Skeletal muscle tissue (tissue), 4 donors: ENCODE results near the gene TBX10. TPM values are rescaled to one million over a fixed set of nuclear protein-coding genes. Genes with fewer than 3 reads are reported as not detected.

Experiments used
- H3K27ac ChIP-seq: one replicate; pipeline ENCODE4 v1.7.0; 2013; ENCODE audit warnings: mild to moderate bottlenecking, low read depth, low read length, inconsistent platforms
- H3K27me3 ChIP-seq, 3 donors: one replicate each; pipeline ENCODE4 v1.7.0; 2013; ENCODE audit warnings: low read length in 3 of 3; ENCODE audit not compliant: control insufficient read depth in 3 of 3, insufficient read depth in 3 of 3
- H3K36me3 ChIP-seq, 3 donors: one replicate each; pipeline ENCODE4 v1.7.0; 2013; ENCODE audit warnings: low read length in 3 of 3; ENCODE audit not compliant: control insufficient read depth in 3 of 3, insufficient read depth in 3 of 3
- H3K4me1 ChIP-seq, 3 donors: one replicate each; pipeline ENCODE4 v1.7.0; 2013; ENCODE audit warnings: low read length in 3 of 3, mild to moderate bottlenecking in 3 of 3; ENCODE audit not compliant: control insufficient read depth in 3 of 3, insufficient read depth in 3 of 3
- H3K4me3 ChIP-seq, 3 donors: one replicate each; pipeline ENCODE4 v1.7.0; 2013; ENCODE audit warnings: low read length in 3 of 3
- H3K9ac ChIP-seq, 3 donors: one replicate each; pipeline ENCODE4 v1.7.0; 2013; ENCODE audit warnings: low read length in 3 of 3, mild to moderate bottlenecking in 3 of 3, moderate library complexity in 2 of 3, low read depth in 1 of 3
- H3K9me3 ChIP-seq, 3 donors: one replicate each; pipeline ENCODE4 v1.7.0; 2013; ENCODE audit warnings: low read length in 3 of 3; ENCODE audit not compliant: control insufficient read depth in 3 of 3
- total RNA-seq: library from RNA; depleted of rRNA; stranded (reverse); fragments of >200 nt; gene quantifications from one replicate; pipeline ENCODE4 v1.2.3, GENCODE V29; 2014
- donor health status: Osteomylitis.

TBX10 gene
- total RNA-seq, 1 donor from 2014 or later: not detected

GRCh38 chr11:67615728-67616430, 23.7 kb downstream of the TBX10 start:
- H3K27ac ChIP-seq: no peak overlapping the region
- peak overlapping the region in 1 of 3 donors; percentile 16 for H3K9ac ChIP-seq

GRCh38 chr11:67614730-67615714, 24.5 kb downstream of the TBX10 start:
- Histone ChIP-seq H3K27ac (no peak overlapping the region), H3K36me3 (peaks cover 25 to 35% (median 26%) of the 10 kb centered on the region in 3 donors), H3K27me3 (peaks cover 11 to 21% (median 19%) of the 10 kb centered on the region in 3 donors), H3K4me3 (no peak overlapping the region), H3K4me1 (peaks cover 7 to 28% (median 10%) of the 10 kb centered on the region in 3 donors), H3K9ac (peak overlapping the region in 1 of 3 donors; percentile 64), H3K9me3 (no peaks in the 10 kb centered on the region)

More at GRCh38 chr11:67615728-67616430, 23.7 kb downstream of the TBX10 start:
- Histone ChIP-seq H3K9me3 (no peaks in the 10 kb centered on the region), H3K4me3 (peak overlapping the region in 1 of 3 donors; percentile 13), H3K4me1 (peaks cover 7 to 28% (median 10%) of the 10 kb centered on the region in 3 donors), H3K27me3 (peaks cover 11 to 21% (median 19%) of the 10 kb centered on the region in 3 donors), H3K36me3 (peaks cover 18 to 26% (median 19%) of the 10 kb centered on the region in 3 donors)

- H3K4me3 ChIP-seq: peak overlapping the region; percentile 40 to 63 (median 61)
- peaks cover 31 to 43% (median 32%) of the 10 kb centered on the region in 3 donors for H3K36me3 ChIP-seq
- H3K9ac ChIP-seq: peak overlapping the region in 2 of 3 donors; percentile 43 to 64
- H3K27ac ChIP-seq: no peak overlapping the region
- peaks cover 9 to 28% (median 10%) of the 10 kb centered on the region in 3 donors for H3K4me1 ChIP-seq
- H3K9me3 ChIP-seq: no peaks in the 10 kb centered on the region
- H3K27me3 ChIP-seq: peaks cover 11 to 21% (median 19%) of the 10 kb centered on the region in 3 donors
These were observed 25.4 kb downstream of the TBX10 start for GRCh38 chr11:67613960-67614715.

GRCh38 chr11:67613313-67613959, 26.1 kb downstream of the TBX10 start:
- peak overlapping the region; percentile 40 to 63 (median 61) for H3K4me3 ChIP-seq
- peak overlapping the region in 1 of 3 donors; percentile 64 for H3K9ac ChIP-seq
- H3K36me3 ChIP-seq: peaks cover 37 to 49% (median 39%) of the 10 kb centered on the region in 3 donors
- H3K27me3 ChIP-seq: peaks cover 11 to 21% (median 19%) of the 10 kb centered on the region in 3 donors
- peaks cover 10 to 31% (median 10%) of the 10 kb centered on the region in 3 donors for H3K4me1 ChIP-seq
- H3K9me3 ChIP-seq: no peaks in the 10 kb centered on the region
- no peak overlapping the region for H3K27ac ChIP-seq

- H3K36me3 ChIP-seq: peaks cover 40 to 54% (median 42%) of the 10 kb centered on the region in 3 donors
These were observed 26.8 kb downstream of the TBX10 start for GRCh38 chr11:67612751-67613150.

GRCh38 chr11:67611704-67612587, 27.6 kb downstream of the TBX10 start:
- H3K36me3 ChIP-seq: peaks cover 40 to 54% (median 42%) of the 10 kb centered on the region in 3 donors

More at GRCh38 chr11:67612751-67613150, 26.8 kb downstream of the TBX10 start:
- no peaks in the 10 kb centered on the region for H3K9me3 ChIP-seq
- peaks cover 13 to 38% (median 17%) of the 10 kb centered on the region in 3 donors for H3K4me1 ChIP-seq
- H3K27ac ChIP-seq: no peak overlapping the region
- H3K9ac ChIP-seq: no peak overlapping the region
- no peak overlapping the region for H3K4me3 ChIP-seq
- H3K27me3 ChIP-seq: peaks cover 11 to 21% (median 19%) of the 10 kb centered on the region in 3 donors

GRCh38 chr11:67611165-67611564, 28.4 kb downstream of the TBX10 start:
- no peaks in the 10 kb centered on the region for H3K9me3 ChIP-seq
- peaks cover 40 to 54% (median 42%) of the 10 kb centered on the region in 3 donors for H3K36me3 ChIP-seq
- H3K27me3 ChIP-seq: peaks cover 8 to 17% (median 16%) of the 10 kb centered on the region in 3 donors
- no peak overlapping the region for H3K4me3 ChIP-seq
- peaks cover 22 to 50% (median 28%) of the 10 kb centered on the region in 3 donors for H3K4me1 ChIP-seq
- no peak overlapping the region for H3K9ac ChIP-seq
- no peak overlapping the region for H3K27ac ChIP-seq

More at GRCh38 chr11:67611704-67612587, 27.6 kb downstream of the TBX10 start:
- Histone ChIP-seq H3K4me1 (peaks cover 20 to 45% (median 24%) of the 10 kb centered on the region in 3 donors), H3K27ac (no peak overlapping the region), H3K4me3 (no peak overlapping the region), H3K27me3 (peaks cover 11 to 21% (median 19%) of the 10 kb centered on the region in 3 donors), H3K9me3 (no peaks in the 10 kb centered on the region), H3K9ac (no peak overlapping the region)

- Histone ChIP-seq H3K9ac (no peak overlapping the region), H3K27me3 (peaks cover 6 to 11% (median 9%) of the 10 kb centered on the region in 3 donors), H3K36me3 (peaks cover 40 to 54% (median 42%) of the 10 kb centered on the region in 3 donors), H3K4me1 (peaks cover 30 to 47% (median 36%) of the 10 kb centered on the region in 3 donors), H3K9me3 (no peaks in the 10 kb centered on the region), H3K27ac (no peak overlapping the region), H3K4me3 (no peak overlapping the region)
These were observed 29.2 kb downstream of the TBX10 start for GRCh38 chr11:67610302-67610868.
